Endodermal cell (in vitro differentiated cells): ENCODE data around the gene OPN3. TPM values are rescaled to one million over a fixed set of nuclear protein-coding genes. Genes with fewer than 3 reads are reported as not detected.

ENCODE experiments used
- DNase-seq: peaks from one replicate; pipeline ENCODE4 v3.0.0-alpha.2; 2017
- H3K27ac ChIP-seq: 2 replicates; pipeline ENCODE4 v1.5.1; 2013; ENCODE audit warnings: mild to moderate bottlenecking, low read depth, low read length, moderate library complexity
- H3K27me3 ChIP-seq: 2 replicates; pipeline ENCODE4 v1.6.1; 2013; ENCODE audit warnings: mild to moderate bottlenecking, low read length, moderate library complexity; ENCODE audit not compliant: insufficient read depth, control insufficient read depth, poor library complexity, severe bottlenecking
- H3K36me3 ChIP-seq: 2 replicates; pipeline ENCODE4 v1.7.0; 2013; ENCODE audit warnings: mild to moderate bottlenecking, low read length, moderate library complexity; ENCODE audit not compliant: control insufficient read depth, insufficient read depth
- H3K4me1 ChIP-seq: one replicate; pipeline ENCODE4 v1.7.0; 2013; ENCODE audit warnings: low read length; ENCODE audit not compliant: control insufficient read depth, insufficient read depth
- H3K4me3 ChIP-seq: 2 replicates; pipeline ENCODE4 v1.5.1; 2013; ENCODE audit warnings: mild to moderate bottlenecking, low read length, moderate library complexity
- H3K9ac ChIP-seq: 2 replicates; pipeline ENCODE4 v1.6.1; 2013; ENCODE audit warnings: mild to moderate bottlenecking, low read length, moderate library complexity; ENCODE audit not compliant: poor library complexity, severe bottlenecking; ENCODE audit errors: extremely low read depth
- H3K9me3 ChIP-seq: 2 replicates; pipeline ENCODE4 v1.6.1; 2013; ENCODE audit warnings: mild to moderate bottlenecking, low read length, moderate library complexity; ENCODE audit not compliant: control insufficient read depth
- H3K27ac Mint-ChIP-seq: 2 replicates; pipeline ENCODE4 v1.8.0; 2020; ENCODE audit warnings: mixed read lengths
- H3K27me3 Mint-ChIP-seq: 2 replicates; pipeline ENCODE4 v1.8.0; 2021; ENCODE audit warnings: mild to moderate bottlenecking, mixed read lengths; ENCODE audit not compliant: insufficient read depth
- H3K36me3 Mint-ChIP-seq: 2 replicates; pipeline ENCODE4 v1.8.0; 2020; ENCODE audit warnings: low read depth, mixed read lengths
- H3K4me1 Mint-ChIP-seq: 2 replicates; pipeline ENCODE4 v1.8.0; 2020; ENCODE audit warnings: mixed read lengths
- H3K4me3 Mint-ChIP-seq: 2 replicates; pipeline ENCODE4 v1.8.0; 2020; ENCODE audit warnings: mild to moderate bottlenecking, moderate library complexity, mixed read lengths
- H3K9me3 Mint-ChIP-seq: 2 replicates; pipeline ENCODE4 v1.8.0; 2020; ENCODE audit warnings: mild to moderate bottlenecking, mixed read lengths
- WGBS, 2 experiments: methylation state at CpG; one replicate each; pipeline versions ENCODE4 v1.1.5 to v1.1.7; 2013; ENCODE audit warnings: missing lambda C conversion rate in 2 of 2, mixed read lengths in 1 of 2; ENCODE audit not compliant: insufficient coverage in 1 of 2, insufficient read length in 1 of 2; 5-methylcytosine and 5-hydroxymethylcytosine counted together
- total RNA-seq, 2 donors: library from RNA; stranded (reverse); fragmentation: NEBNext Ultra II Directional in 1 of 2; extraction: Animal tissue kit (Norgen Biotek cat#: 25700) in 1 of 2; gene quantifications; 2 replicates in 1 of 2; 3 replicates in 1 of 2; pipeline ENCODE4 v1.2.1, GENCODE V29; 2021
- TF ChIP-seq, protein P1 (sequence below): fragments of 200-600 bp; sonication (generic); conservative IDR thresholded peaks from 2 replicates; pipeline ENCODE4 v1.5.0; 2021; ENCODE audit warnings: antibody characterized with exemption, mild to moderate bottlenecking

The OPN3 gene
- total RNA-seq, 2 donors from 2014 or later = 9.0 to 22.5 TPM

DNA sequence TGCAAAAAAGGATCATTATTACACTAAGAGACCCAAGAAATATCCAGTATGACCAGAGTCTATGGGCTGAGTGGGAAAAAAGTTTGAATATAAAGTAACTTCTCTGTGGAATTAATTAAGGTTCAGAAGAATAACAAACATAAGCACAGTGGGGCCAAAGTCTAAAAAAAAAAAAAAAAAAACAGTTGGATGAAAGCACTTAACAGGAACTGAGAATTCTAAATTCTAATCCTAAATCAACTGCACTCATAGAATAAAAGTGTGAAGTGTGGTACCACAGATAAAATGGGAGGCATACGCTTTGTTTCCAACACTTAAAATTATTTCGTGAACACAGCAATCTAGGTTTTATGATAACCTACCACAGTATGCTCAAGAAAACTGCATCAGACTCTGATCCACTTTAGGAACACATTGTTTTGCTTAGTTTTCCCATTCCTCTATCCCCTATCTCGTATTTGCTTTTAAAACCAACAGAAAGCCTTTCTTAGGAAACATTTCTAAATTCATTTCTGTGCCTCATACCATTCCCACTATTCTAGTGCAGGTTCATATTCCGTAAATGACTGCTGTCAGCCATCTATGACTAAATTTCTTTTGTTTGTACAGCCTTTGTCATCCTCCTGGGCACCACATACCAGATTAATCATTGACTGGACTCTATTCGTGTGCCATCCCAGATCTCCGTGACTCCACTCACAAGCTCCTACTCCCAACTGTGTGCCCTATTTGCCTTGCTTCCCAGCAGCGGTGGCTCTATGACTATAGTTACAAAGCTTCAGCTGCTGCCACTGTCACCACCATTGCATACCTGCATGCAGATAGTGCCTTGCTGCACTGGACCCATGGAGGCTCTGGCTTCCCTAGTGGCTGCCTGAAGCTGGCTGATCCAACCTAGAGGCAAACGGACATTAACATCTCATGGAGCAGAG, 24.9 kb downstream of the OPN3 start:
- Histone ChIP-seq H3K9me3 (no peaks in the 10 kb centered on the region), H3K27me3 (no peaks in the 10 kb centered on the region), H3K27ac (no peak overlapping the region), H3K9ac (no peak overlapping the region), H3K36me3 (no peaks in the 10 kb centered on the region), H3K4me1 (peaks cover 4% of the 10 kb centered on the region), H3K4me3 (no peak overlapping the region)
- Mint-ChIP-seq H3K27ac (no peak overlapping the region), H3K4me3 (no peak overlapping the region), H3K9me3 (no peaks in the 10 kb centered on the region), H3K27me3 (no peaks in the 10 kb centered on the region), H3K4me1 (peaks cover 3% of the 10 kb centered on the region), H3K36me3 (no peaks in the 10 kb centered on the region)
- WGBS, 2 experiments = 86 to 87% methylated on average over 7 to 8 of the region's 8 CpGs
- TF ChIP-seq, protein P1, sequence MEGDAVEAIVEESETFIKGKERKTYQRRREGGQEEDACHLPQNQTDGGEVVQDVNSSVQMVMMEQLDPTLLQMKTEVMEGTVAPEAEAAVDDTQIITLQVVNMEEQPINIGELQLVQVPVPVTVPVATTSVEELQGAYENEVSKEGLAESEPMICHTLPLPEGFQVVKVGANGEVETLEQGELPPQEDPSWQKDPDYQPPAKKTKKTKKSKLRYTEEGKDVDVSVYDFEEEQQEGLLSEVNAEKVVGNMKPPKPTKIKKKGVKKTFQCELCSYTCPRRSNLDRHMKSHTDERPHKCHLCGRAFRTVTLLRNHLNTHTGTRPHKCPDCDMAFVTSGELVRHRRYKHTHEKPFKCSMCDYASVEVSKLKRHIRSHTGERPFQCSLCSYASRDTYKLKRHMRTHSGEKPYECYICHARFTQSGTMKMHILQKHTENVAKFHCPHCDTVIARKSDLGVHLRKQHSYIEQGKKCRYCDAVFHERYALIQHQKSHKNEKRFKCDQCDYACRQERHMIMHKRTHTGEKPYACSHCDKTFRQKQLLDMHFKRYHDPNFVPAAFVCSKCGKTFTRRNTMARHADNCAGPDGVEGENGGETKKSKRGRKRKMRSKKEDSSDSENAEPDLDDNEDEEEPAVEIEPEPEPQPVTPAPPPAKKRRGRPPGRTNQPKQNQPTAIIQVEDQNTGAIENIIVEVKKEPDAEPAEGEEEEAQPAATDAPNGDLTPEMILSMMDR = no peak
- DNase-seq = no peak

DNA sequence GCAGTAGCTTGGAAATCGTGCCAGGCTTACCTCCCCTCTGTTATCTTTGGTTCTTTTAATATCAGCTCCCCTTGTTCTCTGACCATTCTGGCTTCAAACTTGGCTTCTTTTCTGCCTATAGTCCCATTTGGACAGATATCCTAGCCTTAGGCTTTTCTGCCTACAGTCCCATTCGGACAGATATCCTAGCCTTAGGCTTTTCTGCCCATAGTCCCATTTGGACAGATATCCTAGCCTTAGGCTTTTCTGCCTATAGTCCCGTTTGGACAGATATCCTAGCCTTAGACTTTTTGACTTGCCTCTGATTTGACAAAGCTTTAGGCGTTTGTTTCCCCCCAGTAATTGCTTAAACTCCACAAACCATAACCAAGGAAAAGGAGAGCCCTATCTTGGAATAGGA, 25.6 kb downstream of the OPN3 start:
- Mint-ChIP-seq H3K36me3 (no peaks in the 10 kb centered on the region), H3K4me1 (peaks cover 5% of the 10 kb centered on the region), H3K27me3 (no peaks in the 10 kb centered on the region), H3K27ac (no peak overlapping the region), H3K4me3 (no peak overlapping the region), H3K9me3 (no peaks in the 10 kb centered on the region)
- 79 to 84% methylated on average over 3 to 4 of the region's 4 CpGs for WGBS, 2 experiments
- no peak overlapping the region for H3K9ac ChIP-seq
- no peak for DNase-seq
- H3K27me3 ChIP-seq = no peaks in the 10 kb centered on the region
- H3K36me3 ChIP-seq = no peaks in the 10 kb centered on the region
- no peak overlapping the region for H3K27ac ChIP-seq
- TF ChIP-seq, protein P1 = no peak
- peaks cover 10% of the 10 kb centered on the region for H3K4me1 ChIP-seq
- H3K4me3 ChIP-seq = no peak overlapping the region
- H3K9me3 ChIP-seq = no peaks in the 10 kb centered on the region

- no peak overlapping the region for H3K27ac ChIP-seq
- no peak overlapping the region for H3K4me3 ChIP-seq
- H3K9me3 ChIP-seq = no peaks in the 10 kb centered on the region
- H3K9ac ChIP-seq = no peak overlapping the region
- Mint-ChIP-seq H3K27me3 (no peaks in the 10 kb centered on the region), H3K9me3 (no peaks in the 10 kb centered on the region), H3K36me3 (no peaks in the 10 kb centered on the region), H3K27ac (no peak overlapping the region), H3K4me1 (peaks cover 7% of the 10 kb centered on the region), H3K4me3 (no peak overlapping the region)
- DNase-seq = no peak
- no peaks in the 10 kb centered on the region for H3K36me3 ChIP-seq
- no peaks in the 10 kb centered on the region for H3K27me3 ChIP-seq
- TF ChIP-seq, protein P1 = no peak
- peaks cover 10% of the 10 kb centered on the region for H3K4me1 ChIP-seq
- 92 to 95% methylated on average over 3 of the region's 4 CpGs for WGBS, 2 experiments
Observed at GRCh38 chr1:241614144-241614543, 26.0 kb downstream of the OPN3 start.
